AG10803 (cell line): ENCODE results near the gene PCP4.

Experiments
- DNase-seq: peaks from one replicate; pipeline ENCODE4 v3.0.0; 2010; ENCODE audit warnings: low read depth
- H3K4me3 ChIP-seq: 2 replicates; pipeline ENCODE4 v1.5.1; 2011; ENCODE audit warnings: mild to moderate bottlenecking, low read length, control low read depth
- TF ChIP-seq, protein P1 (sequence below): conservative IDR thresholded peaks from 2 replicates; pipeline ENCODE4 v1.5.1; 2011; ENCODE audit warnings: mild to moderate bottlenecking, low read length, control low read depth, inconsistent platforms

PCP4 gene

DNA sequence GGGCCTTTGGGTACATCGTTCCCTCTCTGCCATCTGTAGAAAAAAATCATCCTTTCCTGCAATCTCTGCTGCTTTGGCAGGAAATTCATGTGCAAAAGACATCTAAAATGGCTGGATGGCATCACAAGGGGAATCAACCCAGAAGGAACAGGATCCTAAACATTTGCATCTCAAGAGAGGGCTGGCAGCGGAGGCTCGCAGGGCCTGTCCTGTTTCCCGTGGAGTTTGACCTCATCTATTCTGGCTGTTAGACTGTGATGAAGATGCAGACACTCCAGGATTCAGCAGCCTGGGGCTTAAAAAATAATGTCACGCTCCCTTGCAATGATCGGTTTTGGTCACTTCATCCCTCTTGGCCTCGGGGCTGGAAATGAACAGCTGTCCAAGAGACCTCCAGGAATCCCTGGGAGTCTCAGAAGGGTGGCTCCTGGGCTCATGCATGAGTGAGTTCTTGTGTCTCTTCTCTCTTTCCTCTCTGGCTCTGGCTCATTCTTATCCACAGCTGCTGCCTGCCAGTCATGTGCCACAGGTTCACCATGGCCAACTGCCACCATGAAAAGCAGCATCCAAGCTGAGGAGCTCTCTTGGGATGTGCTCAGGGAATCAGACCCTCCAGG is 16.1 kb upstream of the PCP4 start:
- H3K4me3 ChIP-seq, result no peak overlapping the region
- TF ChIP-seq, protein P1, sequence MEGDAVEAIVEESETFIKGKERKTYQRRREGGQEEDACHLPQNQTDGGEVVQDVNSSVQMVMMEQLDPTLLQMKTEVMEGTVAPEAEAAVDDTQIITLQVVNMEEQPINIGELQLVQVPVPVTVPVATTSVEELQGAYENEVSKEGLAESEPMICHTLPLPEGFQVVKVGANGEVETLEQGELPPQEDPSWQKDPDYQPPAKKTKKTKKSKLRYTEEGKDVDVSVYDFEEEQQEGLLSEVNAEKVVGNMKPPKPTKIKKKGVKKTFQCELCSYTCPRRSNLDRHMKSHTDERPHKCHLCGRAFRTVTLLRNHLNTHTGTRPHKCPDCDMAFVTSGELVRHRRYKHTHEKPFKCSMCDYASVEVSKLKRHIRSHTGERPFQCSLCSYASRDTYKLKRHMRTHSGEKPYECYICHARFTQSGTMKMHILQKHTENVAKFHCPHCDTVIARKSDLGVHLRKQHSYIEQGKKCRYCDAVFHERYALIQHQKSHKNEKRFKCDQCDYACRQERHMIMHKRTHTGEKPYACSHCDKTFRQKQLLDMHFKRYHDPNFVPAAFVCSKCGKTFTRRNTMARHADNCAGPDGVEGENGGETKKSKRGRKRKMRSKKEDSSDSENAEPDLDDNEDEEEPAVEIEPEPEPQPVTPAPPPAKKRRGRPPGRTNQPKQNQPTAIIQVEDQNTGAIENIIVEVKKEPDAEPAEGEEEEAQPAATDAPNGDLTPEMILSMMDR, result no peak
- no peak for DNase-seq

DNA sequence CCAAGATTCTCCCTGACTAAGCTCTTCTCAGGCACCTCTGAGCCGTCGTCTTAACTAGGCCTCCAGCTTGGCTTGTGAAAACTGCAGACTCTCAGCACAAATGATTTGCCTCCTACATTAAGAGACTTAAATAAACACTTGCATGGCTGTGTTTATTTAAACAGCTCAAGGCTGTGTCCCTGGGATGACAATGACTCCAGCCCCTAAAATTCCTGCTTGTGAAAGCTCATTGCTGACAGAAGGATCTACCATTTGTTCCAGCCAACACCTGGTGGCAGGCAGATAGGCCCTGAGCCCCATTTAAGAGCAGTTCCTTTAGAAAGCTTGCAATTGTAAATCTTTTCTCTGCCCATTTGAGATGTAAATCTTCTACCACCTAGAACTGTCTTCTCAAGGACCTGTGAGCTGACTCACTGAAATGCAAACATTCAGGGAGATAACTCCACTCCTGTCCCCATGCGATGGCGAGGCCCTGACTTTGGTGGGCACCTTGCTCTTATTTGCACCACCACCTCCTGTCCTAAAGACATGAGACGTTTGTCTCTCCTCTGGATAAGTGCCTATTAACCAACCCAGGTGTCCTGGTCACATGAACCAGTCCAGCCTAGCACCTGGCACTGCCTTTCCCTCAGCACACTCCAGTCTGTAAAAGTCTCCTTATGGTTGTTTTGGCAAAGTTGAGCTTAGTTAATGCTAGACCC is 15.1 kb upstream of the PCP4 start:
- no peak for DNase-seq
- TF ChIP-seq, protein P1, result no peak
- H3K4me3 ChIP-seq, result no peak overlapping the region

- no peak for DNase-seq
- TF ChIP-seq, protein P1, result no peak
- H3K4me3 ChIP-seq, result no peak overlapping the region
These were observed 14.3 kb upstream of the PCP4 start for GRCh38 chr21:39852726-39853500.

- no peak for DNase-seq
- TF ChIP-seq, protein P1, result no peak
These were observed 12.7 kb upstream of the PCP4 start for GRCh38 chr21:39854572-39854971.

DNA sequence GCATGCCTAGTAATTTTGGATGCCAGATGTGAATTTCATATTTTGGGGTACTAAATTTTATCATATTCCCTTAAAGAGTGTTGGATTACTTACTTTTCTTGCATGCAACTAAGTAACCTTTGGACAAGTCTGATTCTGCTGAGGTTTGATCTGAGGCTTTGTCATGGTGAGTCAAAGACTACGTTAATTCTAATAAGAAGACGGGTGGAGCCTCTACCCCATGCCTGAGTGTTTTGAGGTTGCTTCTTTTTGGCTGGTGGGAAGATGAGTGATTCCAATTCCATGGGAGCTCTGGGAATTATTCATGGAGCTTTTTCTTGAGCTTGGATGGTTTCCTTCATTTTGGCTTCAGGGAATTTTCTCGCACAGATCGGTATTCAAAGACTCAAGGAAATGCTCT is 11.6 kb upstream of the PCP4 start:
- TF ChIP-seq, protein P1, result no peak
- no peak overlapping the region for H3K4me3 ChIP-seq
- DNase-seq, result no peak

More at GRCh38 chr21:39854572-39854971, 12.7 kb upstream of the PCP4 start:
- H3K4me3 ChIP-seq, result no peak overlapping the region

DNA sequence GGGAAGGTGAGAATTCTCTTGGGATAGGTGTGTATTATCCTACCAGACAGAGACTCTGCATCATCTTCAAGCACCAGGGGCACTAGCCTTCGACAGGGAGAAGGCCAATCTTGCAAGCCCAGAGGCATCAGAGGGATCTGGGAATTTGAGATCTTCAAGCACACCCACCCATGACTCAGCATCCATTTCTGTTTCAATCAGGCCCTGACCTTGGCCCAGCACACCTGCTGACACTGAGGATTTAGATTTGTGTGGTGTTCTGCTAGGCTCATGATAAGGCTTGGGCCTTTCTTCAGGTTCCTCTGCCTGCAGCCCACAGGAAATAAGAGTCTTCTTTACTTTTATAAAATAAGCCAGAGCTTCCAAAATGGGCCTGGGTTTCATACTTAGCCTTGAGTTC is 6.6 kb upstream of the PCP4 start:
- TF ChIP-seq, protein P1, result no peak
- DNase-seq, result no peak

More for the DNA sequence above, 6.6 kb upstream of the PCP4 start:
- H3K4me3 ChIP-seq, result no peak overlapping the region
